ENCODE measurements around the gene LCN15. TPM values are rescaled to one million over a fixed set of nuclear protein-coding genes. Genes with fewer than 3 reads are reported as not detected.
"Not testable (repeated sequence)": the region's sequence is repeated elsewhere in the genome, so short reads cannot be mapped to it uniquely, and the experiment has no call there.

The LCN15 gene
- total and polyA plus RNA-seq, 2 of the 13 experiments (the other 11 are each of a cell fraction or from before 2014, with no cell fraction given), result 1.3 to 53.7 TPM

DNA sequence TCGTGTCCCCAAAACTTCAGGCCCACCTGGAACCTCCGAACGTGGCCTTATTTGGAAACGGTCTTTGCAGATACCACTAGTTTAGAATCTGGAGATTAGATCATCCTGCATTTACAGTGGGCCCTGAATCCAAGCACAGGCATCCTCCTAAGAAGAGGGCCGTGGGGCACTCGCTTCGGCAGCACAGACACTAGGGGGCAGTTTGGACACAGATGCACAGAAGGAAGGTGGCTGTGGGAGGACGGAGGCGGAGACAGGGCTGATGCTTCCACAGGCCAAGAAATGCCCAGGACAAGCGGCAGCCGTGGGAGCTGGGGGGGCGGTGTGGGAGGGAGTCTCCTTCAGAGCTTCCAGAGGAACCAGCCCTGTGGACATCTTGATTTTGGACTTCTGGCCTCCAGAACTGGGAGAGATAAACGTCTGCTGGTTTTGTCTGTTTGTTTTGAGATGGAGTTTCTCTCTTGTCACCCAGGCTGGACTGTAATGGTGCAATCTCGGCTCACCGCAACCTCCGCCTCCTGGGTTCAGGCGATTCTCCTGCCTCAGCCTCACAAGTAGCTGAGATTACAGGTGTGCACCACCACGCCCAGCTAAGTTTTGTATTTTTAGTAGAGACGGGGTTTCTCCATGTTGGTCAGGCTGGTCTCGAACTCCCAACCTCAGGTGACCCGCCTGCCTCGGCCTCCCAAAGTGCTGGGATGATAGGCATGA lies 3.3 kb downstream of the LCN15 start:
- DNase-seq (ENCODE audit: low spot score), result peak; percentile 39
- H3K36me3 ChIP-seq (replicated peaks in 1 of 2; ENCODE audit: control insufficient read depth in 1 of 2, insufficient read depth in 2 of 2, low read length in 2 of 2); H3K79me2 ChIP-seq (ENCODE audit: insufficient read depth, low read length); in situ Hi-C loops (cut with HindIII; ENCODE audit: extremely low pct_ligation_motif_present, low pct_unique_long_range_greater_than_20kb); H3K27ac ChIP-seq (ENCODE audit: extremely low read length, insufficient read depth, low read length); H4K20me1 ChIP-seq (ENCODE audit: insufficient read depth, low read length); H2AFZ ChIP-seq (ENCODE audit: low read length); POLR2A ChIA-PET; H3K9ac ChIP-seq (ENCODE audit: insufficient read depth, low read depth, low read length); H3K9me3 ChIP-seq (ENCODE audit: low read length); BruUV-seq (replicated peaks); intact Hi-C loops (cut with micrococcal nuclease; ENCODE audit: unreplicated experiment): not testable (repeated sequence)
- Histone ChIP-seq H3K4me2 (ENCODE audit: low read depth, low read length) (peak overlapping the region; percentile 56), H3K4me3 (replicated peaks in 1 of 3; ENCODE audit: insufficient read depth in 1 of 3, low read depth in 2 of 3, low read length in 3 of 3) (peak overlapping the region in 1 of 3 experiments; percentile 47; a peak in 1 of 6 replicates), H3K27me3 (ENCODE audit: control insufficient read depth in 1 of 2, insufficient read depth in 2 of 2, low read length in 2 of 2) (peaks cover 5 to 24% of the 10 kb centered on the region in 2 experiments; a peak in 3 of 5 replicates), H3K4me1 (ENCODE audit: insufficient read depth, low read length) (peaks cover 56% of the 10 kb centered on the region)
- CTCF ChIA-PET (ENCODE audit: low intra/inter-chr PET ratio, low total read pairs), result interaction anchor here (1.2 kb wide), 1 partner anchor 23 kb away, joined by 3 read pairs; no protein-coding TSS in a partner anchor
- ATAC-seq, result peak; percentile 55
- FAIRE-seq, result peak; percentile 49
- 34% methylated on average over 20 of the region's 22 CpGs for WGBS (ENCODE audit: low lambda C conversion rate)
- TF ChIP-seq HDAC1 (CRISPR knock-in tag; IDR thresholded peaks at IDR 0.05) (0 out of 2 replicates have a peak, but pooled peaks have one; percentile 35), ZNF263 (CRISPR knock-in tag; IDR thresholded peaks at IDR 0.05) (peak; percentile 76), ZNF567 (CRISPR knock-in tag; IDR thresholded peaks at IDR 0.05; ENCODE audit: borderline replicate concordance) (0 out of 2 replicates have a peak, but pooled peaks have one; percentile 31), ADNP (CRISPR knock-in tag; IDR thresholded peaks at IDR 0.05) (0 out of 2 replicates have a peak, but pooled peaks have one; percentile 17), STAG1 (CRISPR knock-in tag; IDR thresholded peaks at IDR 0.05) (peak; percentile 46), ZFP82 (CRISPR knock-in tag; IDR thresholded peaks at IDR 0.05; ENCODE audit: borderline replicate concordance) (0 out of 2 replicates have a peak, but pooled peaks have one; percentile 31), XRCC5 (optimal IDR thresholded peaks at IDR 0.05; ENCODE audit: low read length) (peak; percentile 81), ZNF670 (CRISPR knock-in tag; IDR thresholded peaks at IDR 0.05; ENCODE audit: borderline replicate concordance) (0 out of 2 replicates have a peak, but pooled peaks have one; percentile 31), KDM2A (CRISPR knock-in tag; IDR thresholded peaks at IDR 0.05; ENCODE audit: borderline replicate concordance, low read depth) (peak; percentile 26; the same call in 1 of the 2 replicates), PHF8 (CRISPR knock-in tag; IDR thresholded peaks at IDR 0.05) (0 out of 2 replicates have a peak, but pooled peaks have one; percentile 8), ZNF460 (CRISPR knock-in tag; IDR thresholded peaks at IDR 0.05; ENCODE audit: borderline replicate concordance) (peak; percentile 85), ZNF563 (CRISPR knock-in tag; IDR thresholded peaks at IDR 0.05) (0 out of 2 replicates have a peak, but pooled peaks have one; percentile 8)
- TF ChIP-seq, protein P1, sequence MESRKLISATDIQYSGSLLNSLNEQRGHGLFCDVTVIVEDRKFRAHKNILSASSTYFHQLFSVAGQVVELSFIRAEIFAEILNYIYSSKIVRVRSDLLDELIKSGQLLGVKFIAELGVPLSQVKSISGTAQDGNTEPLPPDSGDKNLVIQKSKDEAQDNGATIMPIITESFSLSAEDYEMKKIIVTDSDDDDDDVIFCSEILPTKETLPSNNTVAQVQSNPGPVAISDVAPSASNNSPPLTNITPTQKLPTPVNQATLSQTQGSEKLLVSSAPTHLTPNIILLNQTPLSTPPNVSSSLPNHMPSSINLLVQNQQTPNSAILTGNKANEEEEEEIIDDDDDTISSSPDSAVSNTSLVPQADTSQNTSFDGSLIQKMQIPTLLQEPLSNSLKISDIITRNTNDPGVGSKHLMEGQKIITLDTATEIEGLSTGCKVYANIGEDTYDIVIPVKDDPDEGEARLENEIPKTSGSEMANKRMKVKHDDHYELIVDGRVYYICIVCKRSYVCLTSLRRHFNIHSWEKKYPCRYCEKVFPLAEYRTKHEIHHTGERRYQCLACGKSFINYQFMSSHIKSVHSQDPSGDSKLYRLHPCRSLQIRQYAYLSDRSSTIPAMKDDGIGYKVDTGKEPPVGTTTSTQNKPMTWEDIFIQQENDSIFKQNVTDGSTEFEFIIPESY (CRISPR knock-in tag; IDR thresholded peaks at IDR 0.05), result 0 out of 2 replicates have a peak, but pooled peaks have one; percentile 9
- TF ChIP-seq, protein P2, sequence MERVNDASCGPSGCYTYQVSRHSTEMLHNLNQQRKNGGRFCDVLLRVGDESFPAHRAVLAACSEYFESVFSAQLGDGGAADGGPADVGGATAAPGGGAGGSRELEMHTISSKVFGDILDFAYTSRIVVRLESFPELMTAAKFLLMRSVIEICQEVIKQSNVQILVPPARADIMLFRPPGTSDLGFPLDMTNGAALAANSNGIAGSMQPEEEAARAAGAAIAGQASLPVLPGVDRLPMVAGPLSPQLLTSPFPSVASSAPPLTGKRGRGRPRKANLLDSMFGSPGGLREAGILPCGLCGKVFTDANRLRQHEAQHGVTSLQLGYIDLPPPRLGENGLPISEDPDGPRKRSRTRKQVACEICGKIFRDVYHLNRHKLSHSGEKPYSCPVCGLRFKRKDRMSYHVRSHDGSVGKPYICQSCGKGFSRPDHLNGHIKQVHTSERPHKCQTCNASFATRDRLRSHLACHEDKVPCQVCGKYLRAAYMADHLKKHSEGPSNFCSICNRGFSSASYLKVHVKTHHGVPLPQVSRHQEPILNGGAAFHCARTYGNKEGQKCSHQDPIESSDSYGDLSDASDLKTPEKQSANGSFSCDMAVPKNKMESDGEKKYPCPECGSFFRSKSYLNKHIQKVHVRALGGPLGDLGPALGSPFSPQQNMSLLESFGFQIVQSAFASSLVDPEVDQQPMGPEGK (CRISPR knock-in tag; IDR thresholded peaks at IDR 0.05), result peak; percentile 33; the same call in 1 of the 2 replicates
- TF ChIP-seq, protein P3, sequence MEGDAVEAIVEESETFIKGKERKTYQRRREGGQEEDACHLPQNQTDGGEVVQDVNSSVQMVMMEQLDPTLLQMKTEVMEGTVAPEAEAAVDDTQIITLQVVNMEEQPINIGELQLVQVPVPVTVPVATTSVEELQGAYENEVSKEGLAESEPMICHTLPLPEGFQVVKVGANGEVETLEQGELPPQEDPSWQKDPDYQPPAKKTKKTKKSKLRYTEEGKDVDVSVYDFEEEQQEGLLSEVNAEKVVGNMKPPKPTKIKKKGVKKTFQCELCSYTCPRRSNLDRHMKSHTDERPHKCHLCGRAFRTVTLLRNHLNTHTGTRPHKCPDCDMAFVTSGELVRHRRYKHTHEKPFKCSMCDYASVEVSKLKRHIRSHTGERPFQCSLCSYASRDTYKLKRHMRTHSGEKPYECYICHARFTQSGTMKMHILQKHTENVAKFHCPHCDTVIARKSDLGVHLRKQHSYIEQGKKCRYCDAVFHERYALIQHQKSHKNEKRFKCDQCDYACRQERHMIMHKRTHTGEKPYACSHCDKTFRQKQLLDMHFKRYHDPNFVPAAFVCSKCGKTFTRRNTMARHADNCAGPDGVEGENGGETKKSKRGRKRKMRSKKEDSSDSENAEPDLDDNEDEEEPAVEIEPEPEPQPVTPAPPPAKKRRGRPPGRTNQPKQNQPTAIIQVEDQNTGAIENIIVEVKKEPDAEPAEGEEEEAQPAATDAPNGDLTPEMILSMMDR (CRISPR knock-in tag; IDR thresholded peaks at IDR 0.05), result peak; percentile 80
- TF ChIP-seq, protein P4, sequence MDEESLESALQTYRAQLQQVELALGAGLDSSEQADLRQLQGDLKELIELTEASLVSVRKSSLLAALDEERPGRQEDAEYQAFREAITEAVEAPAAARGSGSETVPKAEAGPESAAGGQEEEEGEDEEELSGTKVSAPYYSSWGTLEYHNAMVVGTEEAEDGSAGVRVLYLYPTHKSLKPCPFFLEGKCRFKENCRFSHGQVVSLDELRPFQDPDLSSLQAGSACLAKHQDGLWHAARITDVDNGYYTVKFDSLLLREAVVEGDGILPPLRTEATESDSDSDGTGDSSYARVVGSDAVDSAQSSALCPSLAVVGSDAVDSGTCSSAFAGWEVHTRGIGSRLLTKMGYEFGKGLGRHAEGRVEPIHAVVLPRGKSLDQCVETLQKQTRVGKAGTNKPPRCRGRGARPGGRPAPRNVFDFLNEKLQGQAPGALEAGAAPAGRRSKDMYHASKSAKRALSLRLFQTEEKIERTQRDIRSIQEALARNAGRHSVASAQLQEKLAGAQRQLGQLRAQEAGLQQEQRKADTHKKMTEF (CRISPR knock-in tag; IDR thresholded peaks at IDR 0.05), result 0 out of 2 replicates have a peak, but pooled peaks have one; percentile 23
